GM19043 (cell line): ENCODE results near the gene OR7A5.
A peak's percentile ranks its signal among the peaks of the same experiment; 100 is the strongest.
"Not testable (repeated sequence)": the region's sequence is repeated elsewhere in the genome, so short reads cannot be mapped to it uniquely, and the experiment has no call there.

Experiments used
- ATAC-seq: cut with Tn5 transposase; IDR thresholded peaks from one replicate; pipeline ENCODE4 v1.9.1; 2021; ENCODE audit warnings: low read depth; ENCODE audit not compliant: unreplicated experiment

OR7A5 gene

GRCh38 chr19:14785102-14785793 lies 49.7 kb downstream of the OR7A5 start:
- ATAC-seq, result peak; percentile 42

- ATAC-seq, result peak; percentile 52
Observed at GRCh38 chr19:14784730-14785101, 50.3 kb downstream of the OR7A5 start.

GRCh38 chr19:14783410-14783998 lies 51.5 kb downstream of the OR7A5 start:
- not testable (repeated sequence) for ATAC-seq

DNA sequence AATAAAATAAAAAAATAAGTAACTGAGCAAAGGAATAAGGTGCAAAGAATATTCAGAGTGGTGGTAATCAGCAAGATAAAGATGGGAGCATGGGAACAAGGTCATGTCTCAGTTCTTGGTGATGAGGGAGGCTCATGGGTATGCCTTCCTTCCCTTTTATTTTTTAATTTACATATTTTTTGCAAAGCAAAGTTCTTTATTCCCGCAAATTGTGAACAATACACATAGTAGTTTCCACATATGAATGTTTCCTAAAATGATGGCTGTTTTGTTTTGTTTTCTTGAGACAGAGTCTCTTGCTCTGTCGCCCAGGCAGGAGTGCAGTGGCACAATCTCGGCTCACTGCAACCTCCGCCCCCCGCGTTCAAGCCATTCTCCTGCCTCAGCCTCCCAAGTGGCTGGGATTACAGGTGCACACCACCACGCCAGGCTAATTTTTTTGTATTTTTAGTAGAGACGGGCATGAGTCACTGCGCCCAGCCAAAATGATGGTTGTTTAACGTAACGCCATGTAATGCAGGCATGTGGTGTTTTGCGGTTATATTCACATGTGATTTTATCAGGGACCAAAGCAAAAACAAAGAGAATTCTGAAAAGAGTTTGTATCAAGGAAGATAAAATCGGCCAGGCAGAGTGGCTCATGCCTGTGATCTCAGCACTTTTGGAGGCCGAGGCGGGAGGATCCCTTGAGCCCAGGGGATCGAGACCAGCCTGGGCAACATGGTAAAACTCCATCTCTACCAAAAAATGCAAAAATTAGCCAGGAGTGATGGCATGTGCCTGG lies 52.2 kb downstream of the OR7A5 start:
- ATAC-seq, result no peak

- not testable (repeated sequence) for ATAC-seq
Observed at GRCh38 chr19:14781713-14782536, 53.1 kb downstream of the OR7A5 start.

DNA sequence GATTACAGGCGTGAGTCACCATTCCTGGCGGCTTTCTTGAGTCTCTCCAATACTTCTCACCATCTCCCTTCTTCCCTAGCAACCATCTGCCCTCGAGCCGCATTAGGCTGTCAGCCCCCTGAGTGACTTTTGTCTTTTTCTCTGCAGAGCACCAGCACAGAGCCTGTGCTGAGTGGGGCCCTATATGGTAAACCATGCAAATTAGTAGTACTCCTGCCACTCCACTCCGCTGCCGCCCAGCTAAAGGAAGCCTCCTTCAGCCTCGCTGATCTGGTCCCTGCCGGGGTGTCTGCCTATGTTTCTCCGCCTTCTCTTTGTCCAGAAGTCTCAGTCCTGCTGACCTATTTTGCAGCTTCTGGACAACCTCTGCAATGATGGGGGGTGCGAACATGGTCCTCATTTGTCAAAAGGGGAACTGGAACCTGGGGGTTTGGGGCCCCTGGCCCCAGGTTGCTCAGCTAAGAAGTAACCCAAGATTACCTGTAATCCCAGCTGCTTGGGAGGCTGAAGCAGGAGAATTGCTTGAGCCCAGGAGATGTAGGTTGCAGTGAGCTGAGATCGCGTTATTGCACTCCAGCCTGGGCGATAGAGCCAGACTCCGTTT lies 54.3 kb downstream of the OR7A5 start:
- ATAC-seq, result not testable (repeated sequence)

GRCh38 chr19:14779151-14779550 lies 55.8 kb downstream of the OR7A5 start:
- no peak for ATAC-seq

DNA sequence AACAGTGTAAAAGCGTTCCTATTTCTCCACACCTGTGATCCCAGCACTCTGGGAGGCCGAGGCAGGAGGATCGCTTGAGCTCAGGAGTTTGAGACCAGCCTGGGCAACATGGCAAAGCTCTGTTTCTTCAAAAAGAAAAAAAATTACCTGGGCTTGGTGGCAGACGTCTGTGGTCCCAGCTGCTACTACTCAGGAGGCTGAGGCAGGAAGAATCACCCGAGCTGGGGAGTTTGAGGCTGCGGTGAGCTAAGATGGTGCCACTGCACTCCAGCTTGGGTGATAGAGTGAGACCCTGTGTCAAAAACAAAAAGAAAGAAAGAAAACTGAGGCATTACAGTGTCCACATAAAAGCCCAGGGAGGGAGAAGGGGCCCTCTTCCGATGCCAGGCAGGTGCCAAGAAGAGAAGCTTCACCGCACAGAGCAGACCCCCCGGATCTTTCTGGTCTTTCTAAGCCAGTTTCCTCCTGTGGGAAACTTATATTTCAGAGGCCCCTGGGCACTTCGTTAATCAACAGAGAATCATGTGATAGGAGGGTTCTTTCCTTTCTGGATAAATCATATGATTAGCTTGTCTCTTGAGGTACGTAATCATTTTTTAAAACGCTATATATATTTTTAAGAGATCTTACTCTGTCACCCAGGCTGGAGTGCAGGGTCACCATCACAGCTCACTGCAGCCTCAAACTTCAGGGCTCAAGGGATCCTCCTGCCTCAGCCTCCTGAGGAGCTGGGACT lies 56.7 kb downstream of the OR7A5 start, which contains the start of gene ADGRE2:
Gene ADGRE2, minus strand, starts transcription at position 451 of the 736 bp plus-strand sequence. CDS start 1,804 bp downstream, outside the sequence.
- not testable (repeated sequence) for ATAC-seq

GRCh38 chr19:14777645-14778044 lies 57.3 kb downstream of the OR7A5 start:
- not testable (repeated sequence) for ATAC-seq
